ENCODE data around the gene TGDS.

DNA sequence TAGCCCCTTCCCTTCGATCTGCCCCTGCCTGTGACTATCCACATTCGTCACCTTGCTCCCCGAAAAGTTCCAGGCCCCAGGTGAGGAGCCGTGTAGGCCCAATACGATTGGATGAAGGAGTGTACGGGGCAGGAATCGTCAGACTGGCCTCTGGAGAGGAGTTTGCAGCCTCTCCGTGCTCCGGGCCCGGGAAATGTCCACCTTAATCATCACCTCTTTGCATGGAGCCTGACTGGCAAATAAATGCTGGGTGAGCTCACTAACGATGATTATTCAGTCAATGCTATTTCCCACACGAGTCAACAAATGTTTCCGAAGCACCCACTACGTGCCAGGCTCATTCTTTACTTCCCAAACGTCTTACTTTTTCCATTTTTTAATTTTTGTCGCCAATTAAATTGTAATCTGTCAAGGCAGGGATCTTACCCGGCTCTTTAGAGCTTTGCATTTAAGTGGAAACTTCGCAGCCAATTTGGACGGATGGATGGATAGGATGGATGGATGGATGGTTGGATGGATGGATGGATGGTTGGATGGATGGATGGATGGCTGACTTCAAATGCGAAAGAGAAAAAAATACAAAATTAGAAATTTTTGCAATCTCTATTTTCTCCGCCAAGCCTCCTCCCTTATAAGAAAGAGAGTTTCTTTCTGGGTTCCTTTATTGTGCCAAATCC is 45.8 kb downstream of the TGDS start:
- TF ChIP-seq, protein P1, sequence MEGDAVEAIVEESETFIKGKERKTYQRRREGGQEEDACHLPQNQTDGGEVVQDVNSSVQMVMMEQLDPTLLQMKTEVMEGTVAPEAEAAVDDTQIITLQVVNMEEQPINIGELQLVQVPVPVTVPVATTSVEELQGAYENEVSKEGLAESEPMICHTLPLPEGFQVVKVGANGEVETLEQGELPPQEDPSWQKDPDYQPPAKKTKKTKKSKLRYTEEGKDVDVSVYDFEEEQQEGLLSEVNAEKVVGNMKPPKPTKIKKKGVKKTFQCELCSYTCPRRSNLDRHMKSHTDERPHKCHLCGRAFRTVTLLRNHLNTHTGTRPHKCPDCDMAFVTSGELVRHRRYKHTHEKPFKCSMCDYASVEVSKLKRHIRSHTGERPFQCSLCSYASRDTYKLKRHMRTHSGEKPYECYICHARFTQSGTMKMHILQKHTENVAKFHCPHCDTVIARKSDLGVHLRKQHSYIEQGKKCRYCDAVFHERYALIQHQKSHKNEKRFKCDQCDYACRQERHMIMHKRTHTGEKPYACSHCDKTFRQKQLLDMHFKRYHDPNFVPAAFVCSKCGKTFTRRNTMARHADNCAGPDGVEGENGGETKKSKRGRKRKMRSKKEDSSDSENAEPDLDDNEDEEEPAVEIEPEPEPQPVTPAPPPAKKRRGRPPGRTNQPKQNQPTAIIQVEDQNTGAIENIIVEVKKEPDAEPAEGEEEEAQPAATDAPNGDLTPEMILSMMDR (IDR thresholded peaks at IDR 0.05): no peak
- TF ChIP-seq POLR2A (IDR thresholded peaks at IDR 0.05) (no peak), POLR2AphosphoS5 (IDR thresholded peaks at IDR 0.05) (no peak)
